HG02884 (cell line): ENCODE data around the gene TMEM9.

Experiments
- ATAC-seq: cut with Tn5 transposase; IDR thresholded peaks from one replicate; pipeline ENCODE4 v1.9.1; 2021; ENCODE audit warnings: mild to moderate bottlenecking, moderate library complexity; ENCODE audit not compliant: unreplicated experiment

Gene TMEM9

DNA sequence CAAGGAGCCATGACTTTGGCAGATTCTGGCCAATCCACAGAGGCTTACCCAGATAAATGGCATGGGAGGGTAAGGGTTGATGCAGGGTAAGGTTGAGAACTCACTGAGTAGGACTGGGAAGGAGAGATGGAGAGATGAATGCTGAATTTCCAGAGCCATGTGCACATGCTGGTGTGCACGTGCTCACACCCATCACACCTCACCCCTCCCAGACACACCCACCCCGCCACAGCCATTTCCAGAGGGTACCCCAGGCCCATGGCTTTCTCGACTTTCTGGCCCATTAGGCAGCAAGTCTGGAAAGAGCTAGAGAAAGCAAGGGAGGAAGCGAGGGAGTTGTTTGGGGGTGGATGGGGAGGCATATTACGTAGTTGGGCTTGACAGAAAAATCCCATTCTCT is 43.7 kb downstream of the TMEM9 start:
- no peak for ATAC-seq

DNA sequence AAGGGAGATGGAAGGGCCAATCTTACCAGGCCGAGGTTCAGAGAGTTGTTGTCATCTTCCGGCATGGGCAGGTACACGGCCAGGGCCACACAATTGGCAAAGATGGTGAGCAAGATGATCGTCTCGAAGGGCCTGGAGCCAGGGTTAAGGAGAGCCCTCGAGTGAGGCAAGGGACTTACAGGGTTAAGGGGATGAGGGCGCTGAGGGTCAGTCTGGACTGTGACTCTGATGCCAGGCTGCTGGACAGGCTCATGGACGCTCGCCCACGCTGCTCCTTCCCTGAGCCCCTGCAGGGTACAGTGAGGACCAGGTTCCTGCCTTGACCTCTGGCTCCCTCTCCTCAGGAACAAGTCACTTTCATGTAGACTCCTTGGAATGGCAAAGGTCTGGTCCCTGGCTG is 44.1 kb downstream of the TMEM9 start:
- no peak for ATAC-seq

GRCh38 chr1:201109651-201110050 is 44.6 kb downstream of the TMEM9 start:
- no peak for ATAC-seq

- no peak for ATAC-seq
These were observed 45.7 kb downstream of the TMEM9 start for GRCh38 chr1:201108614-201109013.

GRCh38 chr1:201105688-201106087 is 48.6 kb downstream of the TMEM9 start:
- no peak for ATAC-seq

- ATAC-seq: no peak
These were observed 50.1 kb downstream of the TMEM9 start for GRCh38 chr1:201104141-201104540.

- ATAC-seq: no peak
These were observed 50.6 kb downstream of the TMEM9 start for GRCh38 chr1:201103666-201104065.

GRCh38 chr1:201100169-201100930 is 53.9 kb downstream of the TMEM9 start:
- no peak for ATAC-seq

- no peak for ATAC-seq
These were observed 55.1 kb downstream of the TMEM9 start for GRCh38 chr1:201098992-201099677.

GRCh38 chr1:201096977-201097856 is 57.1 kb downstream of the TMEM9 start:
- ATAC-seq: no peak

DNA sequence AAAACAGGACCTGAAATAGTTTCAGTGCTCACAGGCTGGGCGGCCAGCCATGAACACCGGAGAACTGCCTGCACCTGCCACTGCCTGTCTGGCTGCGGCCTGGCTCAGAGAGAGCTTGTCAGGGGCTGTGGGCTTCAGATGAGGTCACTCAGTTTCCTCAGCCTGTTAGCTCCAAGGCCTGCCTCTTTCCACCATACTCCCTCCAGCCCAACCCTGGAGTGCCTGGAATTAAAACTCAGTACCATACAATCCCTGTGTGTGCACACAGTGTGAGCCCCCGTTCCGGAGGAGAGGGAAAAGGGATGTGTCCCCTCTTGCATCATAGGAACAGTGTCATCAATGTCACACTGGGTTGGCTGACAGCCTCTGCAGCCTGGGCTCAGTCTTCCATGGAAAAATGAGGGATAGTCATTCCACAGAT is 58.2 kb downstream of the TMEM9 start:
- ATAC-seq: no peak

GRCh38 chr1:201095581-201095980 is 58.7 kb downstream of the TMEM9 start:
- no peak for ATAC-seq

- no peak for ATAC-seq
These were observed 59.4 kb downstream of the TMEM9 start for GRCh38 chr1:201094832-201095231.

DNA sequence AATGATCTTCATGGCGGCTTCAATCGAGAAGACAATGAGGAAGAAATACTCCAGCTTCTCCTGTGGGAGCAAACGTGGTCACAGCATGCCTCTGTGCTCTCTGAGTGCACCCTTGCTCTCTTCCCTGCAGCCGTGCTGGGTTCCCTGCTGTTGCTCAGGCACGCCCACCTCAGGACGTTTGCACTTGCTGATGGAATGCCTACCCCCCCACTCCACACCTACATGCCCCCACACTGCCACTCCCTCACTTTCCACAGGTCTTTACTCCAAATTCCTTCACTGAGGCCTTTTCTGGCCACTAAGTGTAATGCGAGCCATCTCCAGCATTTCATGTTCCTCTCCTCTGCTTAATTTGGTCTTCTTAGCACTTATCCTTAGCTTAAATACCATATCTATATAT is 60.3 kb downstream of the TMEM9 start:
- ATAC-seq: no peak

- ATAC-seq: no peak
These were observed 60.7 kb downstream of the TMEM9 start for GRCh38 chr1:201093561-201093960.

DNA sequence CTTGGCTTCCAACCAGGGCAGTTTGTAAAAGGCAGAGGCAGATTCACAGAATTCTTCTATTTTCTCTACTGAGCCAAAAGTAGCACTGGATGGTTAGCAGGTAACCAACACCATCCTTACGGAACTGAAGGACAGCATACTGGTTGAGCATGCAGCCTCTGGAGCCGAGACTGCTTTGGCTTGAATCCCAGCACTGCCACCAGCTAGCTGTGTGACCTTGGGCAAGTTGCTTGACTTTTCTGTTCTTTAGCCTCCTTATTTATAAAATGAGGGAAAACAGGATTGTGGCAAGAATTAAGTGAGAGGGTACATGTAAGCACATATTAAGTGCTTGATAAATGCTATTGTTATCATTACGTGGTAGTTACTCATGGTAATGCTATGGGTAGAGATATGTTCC is 61.5 kb downstream of the TMEM9 start:
- no peak for ATAC-seq

DNA sequence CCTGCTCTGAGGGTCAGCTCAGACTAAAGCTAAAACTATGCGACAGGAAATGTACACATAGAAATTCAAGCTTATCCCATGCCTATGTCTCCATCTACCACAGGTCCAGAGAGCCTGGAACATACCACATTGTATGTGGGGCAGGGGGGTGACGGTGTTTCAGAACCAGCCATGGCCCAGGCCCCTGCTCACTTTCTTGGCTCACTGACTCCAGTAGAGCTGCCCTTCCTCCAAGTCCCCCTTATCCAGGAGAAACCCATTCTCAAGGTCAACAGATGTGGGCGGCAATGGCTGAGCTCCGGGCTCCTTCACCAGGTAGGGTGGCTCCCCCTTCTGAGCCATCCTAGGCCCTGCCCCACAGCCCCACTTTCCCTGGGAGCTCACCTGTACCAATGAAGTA is 63.0 kb downstream of the TMEM9 start:
- no peak for ATAC-seq

DNA sequence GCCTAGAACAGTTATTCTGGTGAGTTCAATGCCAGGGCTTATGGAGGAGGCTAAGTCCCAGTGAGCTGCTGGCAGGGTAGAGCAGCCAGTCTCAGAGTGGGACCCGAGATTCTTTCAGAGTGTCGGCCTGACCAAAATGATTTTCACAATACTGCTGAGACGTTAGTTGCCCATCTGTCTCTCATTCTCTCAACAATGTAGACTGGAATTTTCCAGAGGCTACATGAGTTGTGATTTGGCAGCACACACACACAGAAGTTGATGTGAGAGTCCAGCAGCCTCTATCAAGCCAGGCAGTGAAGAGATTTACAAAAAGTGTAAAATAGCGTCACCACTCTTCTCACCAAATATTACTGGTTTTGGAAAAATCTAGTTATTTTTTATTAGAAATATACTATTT is 63.7 kb downstream of the TMEM9 start:
- ATAC-seq: no peak

GRCh38 chr1:201089596-201089995 is 64.7 kb downstream of the TMEM9 start:
- ATAC-seq: no peak

DNA sequence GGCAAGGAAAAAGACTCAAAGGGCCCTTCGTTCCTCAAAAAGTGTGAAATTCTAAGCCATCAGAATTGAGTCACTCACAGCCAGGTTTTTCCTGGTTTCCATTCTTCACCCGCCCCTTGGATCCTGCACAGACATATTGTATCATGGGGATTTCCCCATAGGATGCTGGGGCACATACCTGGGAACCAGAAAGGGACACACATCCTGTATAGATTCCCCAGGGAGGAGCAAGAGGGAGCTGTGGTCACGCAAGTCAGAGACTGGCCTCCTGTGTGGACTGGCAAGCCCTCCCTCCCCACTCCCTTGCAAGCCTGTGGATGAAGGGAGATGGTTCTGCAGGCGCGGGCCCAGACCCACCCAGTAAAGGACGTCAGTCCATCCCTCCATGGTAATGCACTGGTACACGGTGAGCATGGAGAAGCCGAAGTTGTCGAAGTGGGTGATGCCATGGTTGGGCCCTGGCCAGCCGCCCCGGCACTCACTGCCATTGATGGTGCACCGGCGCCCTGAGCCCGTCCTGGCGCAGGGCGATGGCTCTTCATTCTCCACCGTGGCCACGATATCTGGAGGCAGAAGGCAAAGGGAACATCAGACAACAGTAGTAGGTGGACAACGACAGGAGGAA is 65.3 kb downstream of the TMEM9 start:
- ATAC-seq: no peak

GRCh38 chr1:201088395-201088794 is 65.9 kb downstream of the TMEM9 start:
- ATAC-seq: no peak
